IPS-15b (cell line): ENCODE results near the gene CEP350.

Experiments
- H3K27me3 ChIP-seq: one replicate; pipeline ENCODE4 v1.6.1; 2013; ENCODE audit warnings: low read length; ENCODE audit not compliant: control insufficient read depth, insufficient read depth
- H3K36me3 ChIP-seq: one replicate; pipeline ENCODE4 v1.6.1; 2013; ENCODE audit warnings: low read length; ENCODE audit not compliant: control insufficient read depth, insufficient read depth
- H3K4me1 ChIP-seq: one replicate; pipeline ENCODE4 v1.6.1; 2013; ENCODE audit warnings: mild to moderate bottlenecking, low read length; ENCODE audit not compliant: control insufficient read depth, insufficient read depth
- H3K4me3 ChIP-seq: one replicate; pipeline ENCODE4 v1.5.1; 2013; ENCODE audit warnings: low read depth, low read length
- H3K9ac ChIP-seq: one replicate; pipeline ENCODE4 v1.6.1; 2013; ENCODE audit warnings: low read depth, mild to moderate bottlenecking, low read length
- H3K9me3 ChIP-seq: one replicate; pipeline ENCODE4 v1.6.1; 2013; ENCODE audit warnings: mild to moderate bottlenecking, low read length; ENCODE audit not compliant: control insufficient read depth, insufficient read depth

The CEP350 gene

DNA sequence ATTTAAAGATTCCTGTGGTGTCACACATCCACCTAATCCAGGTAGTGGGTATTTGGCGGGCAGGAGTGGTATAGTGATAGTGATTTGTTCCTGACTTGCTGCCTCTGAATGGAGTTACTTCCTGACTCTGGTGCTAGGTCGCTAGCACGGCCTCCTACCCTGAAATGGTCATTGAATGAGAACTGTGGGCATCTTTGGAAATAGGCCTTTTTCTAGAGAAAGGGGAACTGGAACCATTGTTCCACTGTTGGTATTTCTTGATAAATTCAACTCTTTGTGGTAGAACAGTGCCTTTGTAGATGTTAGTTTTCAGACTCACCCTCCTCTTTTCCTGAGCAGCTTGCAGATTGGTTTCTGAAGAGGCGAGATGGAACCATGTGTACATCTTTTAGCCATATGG is 201.6 kb downstream of the CEP350 start:
- Histone ChIP-seq H3K4me3 (no peak overlapping the region), H3K4me1 (peaks cover 12% of the 10 kb centered on the region), H3K9me3 (no peaks in the 10 kb centered on the region), H3K36me3 (no peaks in the 10 kb centered on the region), H3K9ac (no peak overlapping the region), H3K27me3 (peaks cover 38% of the 10 kb centered on the region)

DNA sequence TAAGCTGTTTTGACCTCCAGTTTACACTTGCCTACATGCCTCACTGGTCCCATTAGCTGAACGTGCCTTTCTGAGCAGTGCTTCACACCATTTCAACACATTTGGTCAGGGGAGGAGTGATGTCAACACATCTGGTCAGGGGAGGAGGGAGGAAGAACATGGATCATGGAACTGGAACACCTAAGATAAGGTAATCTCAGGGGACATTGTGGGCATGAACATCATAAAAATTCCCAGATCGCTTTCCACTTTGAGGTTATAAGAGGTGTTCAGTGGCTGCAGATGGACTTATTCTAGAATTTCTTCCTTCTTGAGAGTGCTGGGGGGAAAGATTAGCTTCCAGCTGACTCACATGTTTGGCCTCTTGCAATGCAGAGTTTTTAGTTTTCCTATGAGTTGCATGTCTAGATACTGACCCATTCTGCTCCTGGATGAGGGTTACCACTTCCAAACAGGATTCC is 202.1 kb downstream of the CEP350 start:
- H3K9ac ChIP-seq, result no peak overlapping the region

DNA sequence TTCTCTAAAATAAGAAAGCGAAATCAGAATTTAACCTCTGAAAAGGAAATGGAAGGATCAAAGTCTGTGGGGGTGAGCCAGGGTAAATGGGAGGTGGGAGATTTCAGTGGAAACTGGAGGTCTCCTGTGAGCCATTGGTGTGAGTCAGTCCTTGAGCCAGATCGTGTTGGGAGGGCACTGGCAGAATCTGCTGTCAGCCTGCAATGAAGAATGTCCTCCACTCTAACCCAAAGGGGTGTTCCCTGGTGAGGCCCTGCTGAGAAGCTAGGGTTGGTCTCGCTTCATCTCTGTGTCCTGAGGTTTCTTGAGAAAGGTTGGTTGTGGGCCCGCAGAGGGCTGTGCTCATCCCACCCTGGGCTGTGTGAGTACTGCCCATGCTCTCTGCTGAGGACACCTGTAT is 202.5 kb downstream of the CEP350 start:
- Histone ChIP-seq H3K4me1 (peaks cover 12% of the 10 kb centered on the region), H3K9me3 (no peaks in the 10 kb centered on the region), H3K9ac (no peak overlapping the region), H3K36me3 (no peaks in the 10 kb centered on the region), H3K27me3 (peaks cover 29% of the 10 kb centered on the region), H3K4me3 (no peak overlapping the region)

More for the DNA sequence above, 202.1 kb downstream of the CEP350 start:
- H3K9me3 ChIP-seq, result no peaks in the 10 kb centered on the region
- peaks cover 34% of the 10 kb centered on the region for H3K27me3 ChIP-seq
- H3K4me1 ChIP-seq, result peaks cover 12% of the 10 kb centered on the region
- no peak overlapping the region for H3K4me3 ChIP-seq
- H3K36me3 ChIP-seq, result no peaks in the 10 kb centered on the region

DNA sequence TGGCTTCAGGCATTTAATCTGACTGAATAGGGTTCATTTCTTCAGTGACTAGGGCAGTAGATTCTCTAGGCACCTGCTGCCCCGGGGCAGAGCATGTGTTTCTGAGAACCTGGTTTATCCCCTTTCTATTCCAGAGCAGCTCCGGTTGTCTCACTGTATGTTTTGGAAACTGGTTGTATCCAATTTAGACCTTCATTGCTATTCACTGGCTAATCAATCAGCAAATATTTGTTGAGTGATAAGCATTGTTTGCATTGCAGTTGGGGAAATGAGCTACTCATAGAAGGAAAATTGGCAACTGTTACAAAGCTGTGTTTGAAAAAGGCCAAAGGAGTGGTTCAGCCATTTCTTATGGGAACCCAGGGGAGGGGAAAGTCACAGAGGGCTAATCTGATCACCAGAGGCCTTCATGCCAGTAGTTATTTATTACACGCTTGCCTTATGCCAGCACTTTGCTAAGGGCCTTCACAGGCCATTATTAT is 203.0 kb downstream of the CEP350 start:
- no peaks in the 10 kb centered on the region for H3K9me3 ChIP-seq
- H3K36me3 ChIP-seq, result no peaks in the 10 kb centered on the region
- H3K27me3 ChIP-seq, result peaks cover 25% of the 10 kb centered on the region
- H3K4me3 ChIP-seq, result no peak overlapping the region
- H3K4me1 ChIP-seq, result peaks cover 12% of the 10 kb centered on the region
- no peak overlapping the region for H3K9ac ChIP-seq

DNA sequence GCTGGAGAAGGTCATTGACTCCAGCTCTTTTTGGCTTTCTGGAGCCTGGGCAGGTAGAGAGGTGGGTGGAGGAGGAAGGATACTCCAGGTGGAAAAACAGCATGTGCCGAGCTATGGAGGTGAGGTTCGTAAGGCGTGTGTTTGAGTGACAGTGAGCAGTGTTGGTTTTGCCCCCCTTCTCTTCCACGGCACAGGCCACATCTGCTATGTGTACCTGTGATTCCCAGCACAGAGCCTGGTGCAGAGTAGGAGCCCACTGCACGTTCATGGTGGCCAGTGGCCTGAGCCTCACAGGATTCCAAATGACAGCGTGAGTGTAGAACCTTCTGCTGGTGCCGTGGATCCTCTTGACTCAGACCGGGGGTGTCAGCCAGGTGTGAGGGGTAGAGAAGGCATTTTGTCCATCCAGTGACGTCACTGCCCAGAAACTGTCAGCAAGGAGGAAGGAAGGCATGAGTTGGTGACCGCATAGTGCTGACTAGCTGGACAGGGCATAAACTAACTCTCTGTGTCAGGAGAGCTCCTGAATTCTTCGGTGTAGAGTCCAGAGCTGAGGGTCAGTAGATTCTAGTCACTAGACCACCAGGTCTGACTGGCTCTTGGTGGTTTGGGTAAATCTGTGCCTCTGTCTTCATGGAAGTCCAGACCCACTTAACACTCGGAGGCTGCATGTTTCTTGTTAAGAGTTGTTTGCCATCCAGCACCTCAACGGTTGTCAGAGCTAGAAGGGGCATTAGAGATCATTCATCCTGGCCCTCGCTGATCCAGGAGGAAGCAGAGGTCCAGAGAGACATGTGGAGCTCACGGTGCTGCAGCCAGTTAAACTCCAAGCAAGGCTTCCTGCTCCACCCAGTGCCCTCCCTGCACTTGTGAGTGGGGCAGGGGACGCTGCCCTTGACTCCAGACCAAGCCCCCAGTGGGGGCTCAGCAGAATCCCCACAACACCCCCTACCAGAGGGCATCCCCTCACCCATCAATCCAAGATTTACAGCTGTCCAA is 203.8 kb downstream of the CEP350 start:
- peaks cover 16% of the 10 kb centered on the region for H3K27me3 ChIP-seq
- H3K4me1 ChIP-seq, result peaks cover 12% of the 10 kb centered on the region
- H3K9me3 ChIP-seq, result no peaks in the 10 kb centered on the region
- H3K36me3 ChIP-seq, result no peaks in the 10 kb centered on the region
- H3K9ac ChIP-seq, result no peak overlapping the region
- H3K4me3 ChIP-seq, result no peak overlapping the region

DNA sequence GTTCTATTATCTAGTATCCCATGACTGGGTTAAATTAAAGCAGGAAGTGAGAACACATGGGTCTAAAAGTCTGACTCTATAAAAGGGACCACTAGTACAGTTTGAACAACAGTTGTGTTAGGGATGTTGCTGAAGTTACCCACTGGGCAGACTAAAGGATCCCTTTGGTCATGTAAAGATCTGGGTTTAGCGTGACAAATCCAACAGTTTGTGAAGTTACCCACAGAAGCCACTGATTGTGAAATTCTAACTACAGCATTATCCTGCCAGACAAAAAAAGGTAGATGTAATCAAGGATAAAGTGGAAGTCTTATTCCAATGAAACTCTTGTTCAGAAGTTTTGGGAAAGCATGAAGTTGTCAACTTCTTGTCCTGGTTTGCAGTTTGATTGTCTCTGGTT is 205.7 kb downstream of the CEP350 start:
- Histone ChIP-seq H3K36me3 (no peaks in the 10 kb centered on the region), H3K9ac (no peak overlapping the region), H3K27me3 (peaks cover 9% of the 10 kb centered on the region), H3K4me3 (peak overlapping the region; percentile 14), H3K9me3 (no peaks in the 10 kb centered on the region), H3K4me1 (peaks cover 12% of the 10 kb centered on the region)

DNA sequence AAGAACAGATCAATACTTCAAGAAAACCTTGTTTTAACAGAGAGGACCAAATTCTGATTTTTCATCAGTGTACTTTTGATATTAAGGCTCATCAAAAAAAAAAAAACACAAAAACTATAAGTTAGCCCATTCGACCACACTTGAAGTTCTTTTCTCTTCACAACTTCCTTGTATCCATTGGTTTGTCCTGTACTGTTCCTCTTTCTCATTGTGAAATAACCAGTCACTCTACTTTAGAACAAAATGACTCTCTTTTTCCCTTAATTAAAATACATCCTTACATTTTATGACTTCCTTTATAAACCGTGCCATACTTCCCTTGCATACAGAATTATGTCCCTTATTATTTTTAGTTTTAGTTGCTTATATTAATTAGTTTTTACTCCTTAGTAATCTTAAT is 208.4 kb downstream of the CEP350 start:
- H3K9me3 ChIP-seq, result no peaks in the 10 kb centered on the region

More for the DNA sequence above, 208.4 kb downstream of the CEP350 start:
- no peaks in the 10 kb centered on the region for H3K36me3 ChIP-seq
- peaks cover 17% of the 10 kb centered on the region for H3K4me1 ChIP-seq
- H3K4me3 ChIP-seq, result no peak overlapping the region
- no peak overlapping the region for H3K9ac ChIP-seq
- H3K27me3 ChIP-seq, result no peaks in the 10 kb centered on the region
